Measurements from ENCODE around the gene DNAAF5. TPM values are rescaled to one million over a fixed set of nuclear protein-coding genes. Genes with fewer than 3 reads are reported as not detected.

The DNAAF5 gene
- total RNA-seq, 1 donor from 2014 or later = 15.2 TPM

- no peak overlapping the region for H3K27ac Mint-ChIP-seq (ENCODE audit: unreplicated experiment)
- no peak for DNase-seq
- no peaks in the 10 kb centered on the region for H3K4me1 Mint-ChIP-seq (ENCODE audit: low read depth, unreplicated experiment)
- H3K9me3 Mint-ChIP-seq (ENCODE audit: unreplicated experiment) = peaks cover 14% of the 10 kb centered on the region
- H3K4me3 Mint-ChIP-seq (ENCODE audit: unreplicated experiment) = no peak overlapping the region
- no peak for TF ChIP-seq CTCF (IDR thresholded peaks at IDR 0.05; ENCODE audit: partially characterized antibody, unreplicated experiment)
- peaks cover 4% of the 10 kb centered on the region for H3K27me3 Mint-ChIP-seq (ENCODE audit: unreplicated experiment)
- H3K36me3 Mint-ChIP-seq (ENCODE audit: unreplicated experiment) = peaks cover 27% of the 10 kb centered on the region
Observed at GRCh38 chr7:691361-692045, 35.0 kb upstream of the DNAAF5 start.

DNA sequence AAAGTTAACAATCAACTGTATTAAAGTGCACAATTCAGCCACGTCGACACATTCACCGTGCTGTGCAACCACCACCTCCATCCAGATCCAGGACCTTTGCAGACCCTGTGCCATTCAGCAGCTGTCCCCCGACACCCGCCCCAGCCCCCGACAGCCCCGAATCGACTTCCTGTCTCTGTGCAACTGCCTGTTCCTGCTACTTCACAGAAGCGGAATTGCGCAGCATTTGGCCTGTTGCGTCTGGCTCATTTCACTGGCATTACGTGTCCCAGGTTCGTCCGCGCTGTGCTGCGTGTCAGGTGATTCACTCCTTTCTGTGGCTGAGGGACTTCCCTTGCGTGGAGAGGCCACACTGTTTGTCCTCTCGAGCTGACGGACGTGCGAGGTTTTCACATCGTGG is 33.2 kb upstream of the DNAAF5 start:
- DNase-seq = no peak
- no peak overlapping the region for H3K27ac Mint-ChIP-seq (ENCODE audit: unreplicated experiment)
- H3K4me1 Mint-ChIP-seq (ENCODE audit: low read depth, unreplicated experiment) = no peaks in the 10 kb centered on the region
- H3K27me3 Mint-ChIP-seq (ENCODE audit: unreplicated experiment) = peaks cover 4% of the 10 kb centered on the region
- peaks cover 17% of the 10 kb centered on the region for H3K36me3 Mint-ChIP-seq (ENCODE audit: unreplicated experiment)
- TF ChIP-seq CTCF (IDR thresholded peaks at IDR 0.05; ENCODE audit: partially characterized antibody, unreplicated experiment) = no peak
- H3K9me3 Mint-ChIP-seq (ENCODE audit: unreplicated experiment) = peaks cover 9% of the 10 kb centered on the region
- no peak overlapping the region for H3K4me3 Mint-ChIP-seq (ENCODE audit: unreplicated experiment)

- Mint-ChIP-seq H3K4me1 (ENCODE audit: low read depth, unreplicated experiment) (no peaks in the 10 kb centered on the region), H3K4me3 (ENCODE audit: unreplicated experiment) (no peak overlapping the region), H3K27ac (ENCODE audit: unreplicated experiment) (no peak overlapping the region), H3K9me3 (ENCODE audit: unreplicated experiment) (peaks cover 4% of the 10 kb centered on the region), H3K36me3 (ENCODE audit: unreplicated experiment) (peaks cover 9% of the 10 kb centered on the region), H3K27me3 (ENCODE audit: unreplicated experiment) (peaks cover 4% of the 10 kb centered on the region)
- no peak for TF ChIP-seq CTCF (IDR thresholded peaks at IDR 0.05; ENCODE audit: partially characterized antibody, unreplicated experiment)
- no peak for DNase-seq
Observed at GRCh38 chr7:696426-696811, 30.1 kb upstream of the DNAAF5 start.

- Mint-ChIP-seq H3K27ac (ENCODE audit: unreplicated experiment) (no peak overlapping the region), H3K4me3 (ENCODE audit: unreplicated experiment) (no peak overlapping the region), H3K36me3 (ENCODE audit: unreplicated experiment) (peaks cover 6% of the 10 kb centered on the region), H3K9me3 (ENCODE audit: unreplicated experiment) (peaks cover 4% of the 10 kb centered on the region), H3K4me1 (ENCODE audit: low read depth, unreplicated experiment) (no peaks in the 10 kb centered on the region), H3K27me3 (ENCODE audit: unreplicated experiment) (peaks cover 4% of the 10 kb centered on the region)
- TF ChIP-seq CTCF (IDR thresholded peaks at IDR 0.05; ENCODE audit: partially characterized antibody, unreplicated experiment) = no peak
- DNase-seq = no peak
Observed at GRCh38 chr7:696812-697551, 29.5 kb upstream of the DNAAF5 start.
